ENCODE measurements around the gene VCY1B. TPM values are rescaled to one million over a fixed set of nuclear protein-coding genes. Genes with fewer than 3 reads are reported as not detected.
"Not testable (repeated sequence)": the region's sequence is repeated elsewhere in the genome, so short reads cannot be mapped to it uniquely, and the experiment has no call there.

The VCY1B gene
- total RNA-seq (2022) (not detected in 2 replicates), Bru-seq, nascent RNA (not detected), BruChase-seq, experiment 1, labeled RNA remaining after a 6-hour chase (not detected), BruChase-seq, experiment 2, labeled RNA remaining after a 2-hour chase (not detected)
- long read RNA-seq, result 0 reads

- H3K36me3 Mint-ChIP-seq (ENCODE audit: insufficient read depth, unreplicated experiment); CTCF ChIA-PET; H3K27ac Mint-ChIP-seq (ENCODE audit: unreplicated experiment); BruUV-seq (replicated peaks); intact Hi-C loops (cut with micrococcal nuclease; ENCODE audit: unreplicated experiment); H3K27me3 Mint-ChIP-seq (ENCODE audit: unreplicated experiment); H3K4me1 Mint-ChIP-seq (ENCODE audit: low read depth, unreplicated experiment); H3K4me3 Mint-ChIP-seq (ENCODE audit: low read depth, unreplicated experiment); H3K9me3 Mint-ChIP-seq (ENCODE audit: low read depth, unreplicated experiment); DNase-seq: not testable (repeated sequence)
Observed at GRCh38 chrY:14055927-14056326, at the start of gene VCY1B. Gene VCY1B, plus strand, starts transcription at chrY:14056227. Its CDS starts 63 bp downstream, at chrY:14056290.

GRCh38 chrY:14011916-14012315 lies 44.1 kb upstream of the VCY1B start:
- H3K27ac Mint-ChIP-seq (ENCODE audit: unreplicated experiment); CTCF ChIA-PET; BruUV-seq (replicated peaks); DNase-seq; H3K9me3 Mint-ChIP-seq (ENCODE audit: low read depth, unreplicated experiment); intact Hi-C loops (cut with micrococcal nuclease; ENCODE audit: unreplicated experiment); H3K36me3 Mint-ChIP-seq (ENCODE audit: insufficient read depth, unreplicated experiment); H3K27me3 Mint-ChIP-seq (ENCODE audit: unreplicated experiment); H3K4me1 Mint-ChIP-seq (ENCODE audit: low read depth, unreplicated experiment); H3K4me3 Mint-ChIP-seq (ENCODE audit: low read depth, unreplicated experiment): not testable (repeated sequence)

GRCh38 chrY:14030395-14030794 lies 25.6 kb upstream of the VCY1B start:
- H3K36me3 Mint-ChIP-seq (ENCODE audit: insufficient read depth, unreplicated experiment); H3K9me3 Mint-ChIP-seq (ENCODE audit: low read depth, unreplicated experiment); BruUV-seq (replicated peaks); intact Hi-C loops (cut with micrococcal nuclease; ENCODE audit: unreplicated experiment); CTCF ChIA-PET; DNase-seq; H3K27me3 Mint-ChIP-seq (ENCODE audit: unreplicated experiment); H3K4me3 Mint-ChIP-seq (ENCODE audit: low read depth, unreplicated experiment); H3K4me1 Mint-ChIP-seq (ENCODE audit: low read depth, unreplicated experiment); H3K27ac Mint-ChIP-seq (ENCODE audit: unreplicated experiment): not testable (repeated sequence)

- no peaks in the 10 kb centered on the region for H3K4me1 Mint-ChIP-seq (ENCODE audit: low read depth, unreplicated experiment)
- no peaks in the 10 kb centered on the region for H3K36me3 Mint-ChIP-seq (ENCODE audit: insufficient read depth, unreplicated experiment)
- H3K9me3 Mint-ChIP-seq (ENCODE audit: low read depth, unreplicated experiment), result no peaks in the 10 kb centered on the region
- no peak for DNase-seq
- intact Hi-C loops (cut with micrococcal nuclease; ENCODE audit: unreplicated experiment), result no loop called here
- CTCF ChIA-PET, result no interaction called here
- no peak overlapping the region for H3K4me3 Mint-ChIP-seq (ENCODE audit: low read depth, unreplicated experiment)
- no peak for TF ChIP-seq CTCF (IDR thresholded peaks at IDR 0.05; ENCODE audit: unreplicated experiment)
- no TSS peak for BruUV-seq (replicated peaks)
- H3K27ac Mint-ChIP-seq (ENCODE audit: unreplicated experiment), result no peak overlapping the region
- H3K27me3 Mint-ChIP-seq (ENCODE audit: unreplicated experiment), result no peaks in the 10 kb centered on the region
Observed at GRCh38 chrY:14085877-14086276, 29.9 kb downstream of the VCY1B start.

Other genes starting within 250 kb of the VCY1B start
- not detected in 2 replicates for gene VCY, start 69.8 kb upstream of the VCY1B start, total RNA-seq (2022)